OCI-LY1 (cell line): Measurements from ENCODE around the gene CCDC88B.

Experiments used
- EZH2 ChIP-seq: fragments of 200-600 bp; sonication (generic), shearing (Covaris generic); IDR thresholded peaks from 2 replicates; pipeline ENCODE4 v1.8.0; 2017; ENCODE audit warnings: borderline replicate concordance, mixed run types, mild to moderate bottlenecking, antibody characterized with exemption, low read length, moderate library complexity, mixed read lengths
- TF ChIP-seq, protein P1 (sequence below): fragments of 200-600 bp; sonication (generic), shearing (Covaris generic); IDR thresholded peaks from 2 replicates; pipeline ENCODE4 v1.5.1; 2017; ENCODE audit warnings: mild to moderate bottlenecking, antibody characterized with exemption, low read length, moderate library complexity, mixed read lengths

DNA sequence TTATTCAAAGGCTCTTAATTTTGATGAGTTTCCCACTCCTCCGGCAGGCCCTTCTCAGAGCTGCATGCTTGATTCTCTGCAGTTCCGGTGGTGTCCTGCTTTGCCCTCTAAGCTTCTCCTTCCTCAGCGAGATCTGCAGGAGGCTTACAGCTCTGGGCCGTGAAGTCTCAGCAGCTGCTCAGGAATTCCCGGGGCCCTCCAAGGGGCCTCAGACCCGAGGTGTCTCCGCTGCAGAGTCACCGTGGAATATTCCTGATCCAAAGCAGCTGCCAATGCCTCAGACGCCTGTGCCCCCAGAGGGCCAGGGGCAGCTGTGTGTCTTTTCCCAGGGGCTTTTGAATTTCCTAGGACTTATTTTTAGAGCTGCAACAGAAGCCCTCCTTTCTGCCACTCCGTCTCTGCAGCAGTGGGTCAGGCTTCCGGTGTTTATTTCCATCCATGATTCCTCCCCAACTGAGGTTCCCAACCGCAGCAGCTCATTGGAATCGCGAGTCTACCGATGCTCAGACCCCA lies 56.1 kb downstream of the CCDC88B start:
- TF ChIP-seq, protein P1, sequence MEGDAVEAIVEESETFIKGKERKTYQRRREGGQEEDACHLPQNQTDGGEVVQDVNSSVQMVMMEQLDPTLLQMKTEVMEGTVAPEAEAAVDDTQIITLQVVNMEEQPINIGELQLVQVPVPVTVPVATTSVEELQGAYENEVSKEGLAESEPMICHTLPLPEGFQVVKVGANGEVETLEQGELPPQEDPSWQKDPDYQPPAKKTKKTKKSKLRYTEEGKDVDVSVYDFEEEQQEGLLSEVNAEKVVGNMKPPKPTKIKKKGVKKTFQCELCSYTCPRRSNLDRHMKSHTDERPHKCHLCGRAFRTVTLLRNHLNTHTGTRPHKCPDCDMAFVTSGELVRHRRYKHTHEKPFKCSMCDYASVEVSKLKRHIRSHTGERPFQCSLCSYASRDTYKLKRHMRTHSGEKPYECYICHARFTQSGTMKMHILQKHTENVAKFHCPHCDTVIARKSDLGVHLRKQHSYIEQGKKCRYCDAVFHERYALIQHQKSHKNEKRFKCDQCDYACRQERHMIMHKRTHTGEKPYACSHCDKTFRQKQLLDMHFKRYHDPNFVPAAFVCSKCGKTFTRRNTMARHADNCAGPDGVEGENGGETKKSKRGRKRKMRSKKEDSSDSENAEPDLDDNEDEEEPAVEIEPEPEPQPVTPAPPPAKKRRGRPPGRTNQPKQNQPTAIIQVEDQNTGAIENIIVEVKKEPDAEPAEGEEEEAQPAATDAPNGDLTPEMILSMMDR: no peak
- no peak for TF ChIP-seq EZH2
